ENCODE measurements around the gene GPC1.
A peak's percentile ranks its signal among the peaks of the same experiment; 100 is the strongest.
"Not testable (repeated sequence)": the region's sequence is repeated elsewhere in the genome, so short reads cannot be mapped to it uniquely, and the experiment has no call there.

The GPC1 gene, protein sequence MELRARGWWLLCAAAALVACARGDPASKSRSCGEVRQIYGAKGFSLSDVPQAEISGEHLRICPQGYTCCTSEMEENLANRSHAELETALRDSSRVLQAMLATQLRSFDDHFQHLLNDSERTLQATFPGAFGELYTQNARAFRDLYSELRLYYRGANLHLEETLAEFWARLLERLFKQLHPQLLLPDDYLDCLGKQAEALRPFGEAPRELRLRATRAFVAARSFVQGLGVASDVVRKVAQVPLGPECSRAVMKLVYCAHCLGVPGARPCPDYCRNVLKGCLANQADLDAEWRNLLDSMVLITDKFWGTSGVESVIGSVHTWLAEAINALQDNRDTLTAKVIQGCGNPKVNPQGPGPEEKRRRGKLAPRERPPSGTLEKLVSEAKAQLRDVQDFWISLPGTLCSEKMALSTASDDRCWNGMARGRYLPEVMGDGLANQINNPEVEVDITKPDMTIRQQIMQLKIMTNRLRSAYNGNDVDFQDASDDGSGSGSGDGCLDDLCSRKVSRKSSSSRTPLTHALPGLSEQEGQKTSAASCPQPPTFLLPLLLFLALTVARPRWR

DNA sequence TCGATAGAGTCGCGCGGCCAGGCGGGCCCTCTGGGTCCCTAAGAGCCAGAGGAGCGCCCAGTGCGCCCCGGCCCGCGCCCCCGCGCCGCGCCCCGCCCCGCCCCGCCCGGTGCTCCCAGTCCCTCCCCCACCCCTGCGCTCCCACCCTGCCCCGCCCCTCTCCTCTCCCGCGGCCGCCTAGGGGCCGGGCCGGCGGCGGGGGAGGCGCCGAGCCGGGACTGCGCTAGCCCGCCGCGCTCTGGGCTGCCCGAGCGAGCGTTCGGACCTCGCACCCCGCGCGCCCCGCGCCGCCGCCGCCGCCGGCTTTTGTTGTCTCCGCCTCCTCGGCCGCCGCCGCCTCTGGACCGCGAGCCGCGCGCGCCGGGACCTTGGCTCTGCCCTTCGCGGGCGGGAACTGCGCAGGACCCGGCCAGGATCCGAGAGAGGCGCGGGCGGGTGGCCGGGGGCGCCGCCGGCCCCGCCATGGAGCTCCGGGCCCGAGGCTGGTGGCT is at the start of gene GPC1:
GPC1 (plus strand) TSS at position 207 of the 491 bp plus-strand sequence; CDS start at position 463, 256 bp downstream.
- DNase-seq: peak; percentile 79

DNA sequence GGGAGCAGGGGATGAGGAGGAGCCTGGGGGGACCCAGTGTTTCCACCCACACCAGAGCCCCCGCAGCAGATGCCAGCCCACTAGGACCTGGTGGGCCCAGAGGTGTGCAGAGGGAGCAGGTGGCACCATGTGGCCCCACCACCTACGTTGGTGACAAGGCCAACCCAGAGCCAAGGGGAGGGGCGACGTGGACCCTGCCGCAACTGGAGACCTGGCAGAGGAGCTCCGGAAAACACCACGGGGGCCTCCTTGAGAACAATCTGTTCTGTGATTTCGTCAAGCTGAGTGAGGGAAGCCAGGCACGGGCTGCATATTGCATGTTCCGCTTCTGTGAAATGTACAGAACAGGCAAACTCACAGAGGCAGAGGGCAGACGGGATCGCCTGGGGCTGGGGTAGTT is 49.1 kb upstream of the GPC1 start:
- no peak for DNase-seq

DNA sequence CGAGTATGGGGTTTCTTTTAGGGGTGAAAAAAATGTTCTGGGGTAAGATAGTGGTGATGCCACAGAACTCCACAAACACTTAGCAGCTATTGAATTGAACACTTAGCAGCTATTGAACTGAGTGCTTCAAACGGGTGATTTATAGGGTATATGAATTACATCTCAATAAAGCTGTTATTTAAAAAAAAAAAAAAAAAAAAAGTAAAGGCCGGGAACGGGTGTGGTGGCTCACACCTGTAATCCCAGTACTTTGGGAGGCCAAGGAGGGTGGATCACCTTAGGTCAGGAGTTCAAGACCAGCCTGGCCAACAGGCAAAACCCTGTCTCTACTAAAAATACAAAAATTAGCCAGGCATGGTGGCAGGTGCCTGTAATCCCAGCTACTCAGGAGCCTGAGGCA is 48.7 kb upstream of the GPC1 start:
- DNase-seq: not testable (repeated sequence)

DNA sequence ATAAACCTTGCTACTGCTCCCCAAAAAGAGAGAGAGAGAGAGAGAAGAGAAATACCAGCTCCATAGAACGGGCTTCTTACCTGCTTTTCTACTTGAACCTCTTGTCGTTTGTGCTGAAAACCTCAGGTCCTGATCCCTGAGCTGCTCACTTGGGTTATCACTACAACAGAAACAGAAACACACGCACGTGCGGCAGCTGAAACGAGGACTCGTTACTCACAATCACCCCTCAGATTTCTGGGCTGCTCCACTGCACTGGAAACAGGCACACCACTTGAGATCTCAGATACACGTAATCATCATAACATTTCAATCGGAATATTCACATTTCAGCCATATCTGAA is 48.2 kb upstream of the GPC1 start:
- no peak for DNase-seq

DNA sequence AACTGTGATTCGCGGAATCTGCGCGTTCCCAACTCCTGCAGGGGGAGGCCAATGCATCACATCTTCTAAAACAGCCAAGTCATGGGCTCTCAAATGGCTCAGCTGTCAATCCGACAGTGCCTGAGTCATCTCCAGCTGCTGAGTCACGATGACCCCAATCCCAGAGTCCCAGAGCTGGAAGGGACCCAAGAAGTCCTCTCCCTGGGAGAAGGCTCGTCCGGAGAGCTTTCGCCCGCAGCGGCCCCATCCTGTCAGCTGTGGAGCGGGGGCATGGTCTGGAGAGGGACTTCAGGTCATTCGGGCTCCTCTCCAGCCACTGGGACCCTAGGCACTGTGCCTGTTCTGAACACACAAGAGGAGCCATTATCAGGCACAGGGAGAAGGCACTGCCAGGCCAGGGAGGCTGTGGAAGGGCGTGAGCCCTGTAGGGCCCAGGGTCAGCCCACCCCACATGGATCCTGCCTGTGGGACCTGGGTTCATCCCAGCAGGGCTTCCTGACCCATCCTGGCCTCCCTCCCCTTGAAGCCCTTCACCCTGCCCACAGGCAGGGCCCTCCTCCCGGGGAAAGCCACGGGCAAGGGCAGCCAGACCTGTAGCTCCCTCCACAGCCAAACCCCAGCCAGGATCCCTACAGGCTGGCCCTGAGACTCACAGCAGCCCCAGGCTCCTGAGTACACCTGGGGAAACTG is 47.6 kb upstream of the GPC1 start:
- DNase-seq: peak; percentile 96

DNA sequence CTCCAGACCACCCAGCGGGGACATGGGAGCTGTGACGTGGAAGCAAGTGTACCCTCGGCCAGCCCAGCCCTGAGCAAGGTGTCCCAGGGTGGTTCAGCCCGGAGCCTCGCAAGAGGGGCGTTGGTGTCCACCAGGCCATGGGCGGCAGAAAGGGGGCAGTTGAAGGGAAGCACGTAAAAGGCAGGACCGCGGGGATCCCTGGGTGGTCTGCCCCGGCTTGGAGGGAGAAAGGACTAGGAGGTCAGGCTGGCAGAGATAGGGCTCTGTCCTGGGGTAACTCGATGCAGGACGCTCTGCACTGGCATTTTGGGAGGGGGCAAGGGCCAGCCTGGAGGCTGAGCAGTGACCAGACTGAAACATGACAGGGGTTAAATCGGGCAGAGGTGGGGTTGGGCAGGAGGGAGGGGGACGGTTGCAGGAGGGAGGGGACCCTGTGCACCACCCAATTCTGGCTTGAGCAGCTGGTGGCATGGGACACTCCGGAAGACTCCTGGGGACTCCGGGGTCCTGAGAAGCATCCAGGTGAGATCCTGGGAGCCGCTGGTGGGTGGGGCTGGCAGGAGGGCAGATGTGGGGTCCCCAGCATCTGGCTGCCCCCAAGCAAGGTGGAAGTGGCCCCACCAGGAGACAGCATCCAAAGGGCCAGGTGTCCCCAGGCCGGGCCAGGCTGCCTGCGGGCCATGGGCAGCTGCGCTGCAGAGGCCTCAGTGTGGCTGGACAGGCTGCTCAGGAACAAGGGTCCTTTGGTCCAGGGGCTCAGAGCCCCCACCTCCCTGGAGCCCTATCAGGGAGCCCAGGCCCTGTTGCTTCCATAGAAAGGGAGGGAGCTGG is 46.8 kb upstream of the GPC1 start:
- DNase-seq: no peak

DNA sequence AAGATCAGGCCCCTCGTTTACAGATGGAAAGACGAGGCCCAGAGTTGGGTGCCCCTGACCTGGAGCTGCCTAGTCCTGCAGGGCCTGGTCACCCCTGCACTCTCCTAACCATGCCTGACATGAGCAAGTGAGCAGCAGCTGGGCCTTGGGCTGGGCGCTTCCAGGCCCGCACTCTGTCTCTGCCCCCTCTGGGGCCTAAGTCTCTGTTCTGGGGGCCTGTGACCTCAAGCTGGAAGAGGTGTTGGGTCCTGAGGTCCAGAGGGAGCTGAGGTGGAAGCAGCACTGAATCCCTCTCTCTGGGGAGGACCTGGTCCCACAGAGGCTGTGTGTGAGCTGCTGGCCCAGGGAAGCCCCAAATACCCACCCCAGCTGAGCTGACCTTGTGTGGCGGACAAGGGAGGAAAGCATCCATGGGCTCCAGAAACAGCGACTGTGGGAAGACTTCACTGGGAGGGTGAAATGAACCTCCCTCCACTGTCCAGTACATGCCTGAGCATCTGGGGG is 46.1 kb upstream of the GPC1 start:
- DNase-seq: no peak

DNA sequence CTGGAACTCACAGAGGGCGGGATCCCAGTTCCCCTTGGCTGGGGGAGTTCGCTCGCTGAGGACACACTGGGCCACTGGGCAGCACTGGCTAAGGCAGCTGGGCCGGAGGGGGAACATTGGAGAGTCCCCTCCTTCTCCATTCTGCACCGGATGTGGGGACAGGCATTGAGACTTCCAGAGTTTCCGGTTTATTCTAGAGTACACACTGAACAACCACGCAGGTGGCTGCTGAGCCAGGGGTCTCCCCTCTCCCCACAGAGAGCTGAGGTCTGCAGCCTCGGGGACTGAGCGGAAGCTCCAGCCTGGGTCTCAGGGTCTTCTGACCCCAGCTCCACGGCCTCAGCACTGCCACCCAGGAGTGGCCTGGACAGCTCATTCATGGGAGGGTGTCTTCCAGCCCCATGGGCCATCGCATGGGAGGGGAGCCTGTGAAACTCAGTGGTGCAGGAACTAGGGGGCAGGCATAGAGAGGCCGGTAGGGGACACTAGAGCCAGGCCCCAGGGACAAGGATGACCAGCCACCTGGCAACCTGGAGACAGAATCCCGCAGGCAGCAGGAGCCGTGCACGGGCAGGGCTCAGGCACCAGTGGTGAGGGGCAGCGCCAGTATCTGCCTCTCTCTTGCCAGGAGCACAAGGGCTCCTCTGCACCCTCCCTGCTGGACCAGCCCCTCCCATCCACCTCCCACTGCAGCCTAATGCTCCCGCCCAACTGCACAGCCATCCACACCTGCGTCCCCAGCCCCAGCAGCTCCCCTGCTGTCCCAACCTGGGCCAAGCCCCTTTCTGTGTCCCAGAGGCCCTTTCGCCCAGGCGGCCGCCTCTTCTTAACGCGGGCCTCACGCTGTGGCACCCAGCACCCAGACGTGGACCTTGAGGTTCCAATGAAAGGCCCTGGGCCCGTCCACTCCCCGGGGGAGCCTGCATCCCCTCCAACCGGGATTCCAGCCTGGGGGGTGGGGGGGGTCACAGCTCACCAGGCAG is 45.1 kb upstream of the GPC1 start:
- no peak for DNase-seq

DNA sequence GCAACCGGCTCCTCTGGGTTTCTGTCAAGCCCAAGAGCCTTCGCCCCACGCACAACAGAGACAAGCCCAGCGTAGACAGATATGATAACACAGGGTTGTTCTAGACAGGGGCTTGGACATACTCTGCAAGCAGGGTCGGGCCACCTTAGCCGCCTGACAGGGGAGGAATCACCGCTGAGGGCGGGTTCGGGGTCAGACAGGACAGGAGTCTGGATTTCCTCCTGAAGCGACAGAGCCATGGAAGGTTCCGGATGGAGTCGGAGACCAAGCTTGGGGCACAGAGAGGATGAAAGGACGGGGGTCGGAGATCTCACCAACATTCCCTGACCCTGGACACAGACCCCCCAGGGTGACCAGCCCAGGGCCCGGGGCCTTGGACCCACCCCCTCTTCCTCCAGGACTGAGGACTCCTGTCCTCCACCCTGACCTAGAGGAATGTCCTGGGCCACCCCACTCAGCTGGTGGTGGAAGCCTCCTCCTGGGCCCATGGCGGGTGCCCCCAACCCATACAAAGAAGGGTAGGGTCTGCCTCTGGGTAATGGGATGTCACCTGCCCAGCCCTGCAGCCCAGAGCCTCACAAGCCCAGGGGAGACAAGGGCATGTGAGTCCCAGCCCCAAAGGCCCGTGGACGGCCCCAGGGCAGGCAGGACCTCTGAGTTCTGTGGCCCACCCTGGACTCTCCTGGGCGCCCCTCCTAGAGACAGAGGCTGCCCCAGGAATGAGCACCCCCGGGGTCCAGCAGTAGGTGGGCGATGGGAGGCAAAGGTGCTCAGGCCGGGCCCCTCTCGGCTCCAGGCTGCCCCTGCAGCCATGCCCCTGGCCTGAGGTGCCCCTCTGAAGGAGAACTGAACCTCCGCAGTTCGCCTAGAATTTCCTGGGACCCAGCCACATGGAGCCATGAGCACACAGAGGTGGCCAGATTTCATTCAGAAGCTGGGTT is 44.1 kb upstream of the GPC1 start:
- no peak for DNase-seq

DNA sequence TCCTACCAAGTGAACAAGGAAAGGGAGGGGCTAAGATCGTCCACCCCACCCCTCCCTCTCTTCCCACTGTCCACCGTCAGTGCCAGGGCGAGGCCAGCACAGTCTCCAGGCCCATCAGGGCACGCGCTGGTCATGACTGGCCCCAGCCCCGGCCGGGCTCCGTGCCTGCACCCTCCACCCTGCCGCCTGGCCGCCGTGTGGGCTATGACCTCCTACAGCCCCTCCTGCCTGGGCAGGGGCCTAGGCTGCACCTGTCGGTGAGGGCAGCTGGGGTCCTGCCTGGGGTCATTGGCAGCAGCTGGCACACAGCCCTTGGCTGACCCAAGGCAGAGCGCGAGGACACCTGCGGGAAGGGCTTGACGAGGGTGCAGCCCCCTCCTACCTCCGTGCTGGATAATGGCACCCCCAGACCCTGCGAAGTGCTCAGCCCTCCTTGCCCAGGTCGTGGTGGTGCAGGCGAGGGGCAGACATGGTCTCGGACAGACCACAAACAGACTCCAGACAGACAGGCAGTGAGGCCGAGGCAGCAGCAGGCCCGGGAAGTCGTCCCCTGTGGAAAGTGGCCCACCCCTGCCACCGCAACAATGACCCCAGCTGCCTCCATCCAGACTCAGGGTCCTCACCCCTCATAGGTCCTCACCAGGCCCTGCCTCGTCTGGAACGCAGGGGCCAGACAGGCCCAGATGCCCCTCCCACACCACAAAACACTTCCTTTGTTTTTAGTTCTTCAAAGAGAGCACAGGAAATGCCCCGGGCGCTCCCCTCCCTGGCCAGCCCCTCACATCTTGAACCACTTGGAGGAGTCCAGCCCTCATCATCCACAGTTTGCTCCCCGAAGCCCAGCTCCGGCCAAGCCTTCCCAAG is 43.1 kb upstream of the GPC1 start:
- DNase-seq: peak; percentile 45

DNA sequence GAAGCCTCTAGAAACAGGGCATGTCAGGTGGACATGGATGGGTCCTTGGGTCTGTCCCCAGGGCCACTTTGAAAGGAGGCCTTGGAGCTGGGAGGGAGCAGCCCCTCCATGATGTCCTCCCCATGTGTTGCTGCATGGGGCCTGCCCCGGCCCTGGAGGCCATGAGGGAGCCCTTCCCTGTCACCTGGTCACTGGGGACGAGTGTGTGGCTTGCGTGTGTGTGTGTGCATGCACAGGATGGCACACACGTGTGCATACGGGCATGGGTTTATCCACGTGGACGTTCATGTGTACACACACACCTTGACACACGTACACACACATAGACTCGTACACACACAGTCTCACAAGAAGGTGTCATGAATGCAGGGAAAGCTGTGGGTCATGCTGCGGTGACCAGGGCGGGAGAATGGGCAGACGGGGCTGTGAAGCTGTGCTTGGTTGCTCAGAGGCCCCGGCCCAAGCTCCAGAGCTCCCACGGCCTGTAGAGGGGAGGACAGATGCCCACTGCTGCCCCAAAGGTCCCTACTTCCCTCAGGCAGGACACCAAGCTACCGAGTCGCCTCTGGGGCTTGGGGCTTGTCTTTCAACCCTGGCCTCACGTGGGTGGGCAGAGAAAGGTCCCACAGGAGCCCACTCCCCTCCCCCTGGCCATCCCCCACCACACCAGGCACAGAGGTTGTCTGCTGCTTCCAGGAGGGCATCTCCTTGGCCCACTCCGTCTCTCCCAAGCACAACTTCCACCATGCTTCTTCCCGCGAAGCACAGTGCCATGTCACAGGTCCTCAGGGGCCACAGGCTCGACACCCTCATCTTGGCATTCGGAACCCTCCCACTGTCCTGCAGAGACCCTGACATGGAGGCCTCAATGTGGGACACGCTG is 42.3 kb upstream of the GPC1 start:
- no peak for DNase-seq

DNA sequence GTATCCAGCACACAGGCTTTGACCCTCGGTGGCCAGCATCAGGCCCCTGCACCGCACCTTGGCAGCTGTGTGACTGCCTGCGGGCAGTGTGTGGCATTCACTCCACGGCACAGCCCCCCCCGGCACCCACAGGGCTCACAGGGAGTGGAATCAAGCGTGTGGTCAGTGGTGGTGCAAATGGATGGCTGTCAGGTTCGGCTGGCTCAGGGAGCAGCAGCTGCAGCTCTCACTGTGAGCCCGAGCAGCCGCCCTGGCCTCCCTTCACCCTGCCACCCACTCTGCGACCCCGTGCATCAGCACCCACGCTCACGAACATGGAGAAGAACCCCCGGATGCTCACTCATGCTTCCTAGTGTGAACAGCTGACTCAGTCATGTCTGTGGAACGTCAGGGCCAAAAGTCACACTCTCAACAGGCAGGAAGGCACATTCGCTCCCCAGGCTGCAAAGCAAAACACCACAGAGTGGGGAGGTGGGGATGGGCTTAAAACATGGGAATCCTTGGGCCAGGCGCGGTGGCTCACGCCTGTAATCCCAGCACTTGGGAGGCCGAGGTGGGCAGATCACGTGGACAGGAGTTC is 41.5 kb upstream of the GPC1 start:
- DNase-seq: no peak

DNA sequence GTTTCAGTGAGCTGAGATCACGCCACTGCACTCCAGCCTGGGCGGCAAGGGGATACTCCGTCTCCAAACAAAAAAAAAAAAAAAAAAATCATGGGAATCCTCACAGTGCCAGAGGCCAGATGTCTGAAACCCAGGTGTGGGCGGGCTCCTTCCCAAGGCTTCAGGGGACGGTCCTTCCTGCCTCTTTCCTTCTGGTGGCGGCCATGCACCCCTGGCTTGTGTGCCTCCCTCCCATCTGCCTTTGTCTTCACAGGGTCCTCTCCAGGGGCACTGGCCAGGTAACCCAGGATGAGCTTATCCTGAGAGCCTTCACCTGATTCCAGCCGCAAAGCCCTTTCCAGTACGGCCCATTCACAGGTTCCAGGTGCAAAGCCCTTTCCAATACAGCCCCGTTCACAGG is 40.9 kb upstream of the GPC1 start:
- DNase-seq: no peak

DNA sequence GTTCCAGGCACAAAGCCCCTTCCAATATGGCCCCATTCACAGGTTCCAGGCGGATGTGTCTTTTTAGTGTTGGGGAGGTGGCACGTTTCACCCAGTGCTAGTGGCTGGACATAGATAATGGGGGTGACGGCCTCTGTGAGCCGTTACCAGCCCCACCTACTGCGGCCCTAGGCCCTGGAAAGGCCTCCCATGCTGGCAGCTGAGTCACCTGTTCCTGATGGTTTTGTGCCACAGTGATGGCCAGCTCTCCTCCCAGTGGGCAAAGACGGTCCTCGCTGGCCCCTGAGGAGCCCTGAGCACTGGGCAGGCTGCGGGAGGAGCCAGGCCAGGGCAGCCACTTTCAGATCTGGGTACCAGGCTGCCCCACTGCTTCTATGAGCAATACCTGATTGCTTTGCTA is 40.0 kb upstream of the GPC1 start:
- no peak for DNase-seq

DNA sequence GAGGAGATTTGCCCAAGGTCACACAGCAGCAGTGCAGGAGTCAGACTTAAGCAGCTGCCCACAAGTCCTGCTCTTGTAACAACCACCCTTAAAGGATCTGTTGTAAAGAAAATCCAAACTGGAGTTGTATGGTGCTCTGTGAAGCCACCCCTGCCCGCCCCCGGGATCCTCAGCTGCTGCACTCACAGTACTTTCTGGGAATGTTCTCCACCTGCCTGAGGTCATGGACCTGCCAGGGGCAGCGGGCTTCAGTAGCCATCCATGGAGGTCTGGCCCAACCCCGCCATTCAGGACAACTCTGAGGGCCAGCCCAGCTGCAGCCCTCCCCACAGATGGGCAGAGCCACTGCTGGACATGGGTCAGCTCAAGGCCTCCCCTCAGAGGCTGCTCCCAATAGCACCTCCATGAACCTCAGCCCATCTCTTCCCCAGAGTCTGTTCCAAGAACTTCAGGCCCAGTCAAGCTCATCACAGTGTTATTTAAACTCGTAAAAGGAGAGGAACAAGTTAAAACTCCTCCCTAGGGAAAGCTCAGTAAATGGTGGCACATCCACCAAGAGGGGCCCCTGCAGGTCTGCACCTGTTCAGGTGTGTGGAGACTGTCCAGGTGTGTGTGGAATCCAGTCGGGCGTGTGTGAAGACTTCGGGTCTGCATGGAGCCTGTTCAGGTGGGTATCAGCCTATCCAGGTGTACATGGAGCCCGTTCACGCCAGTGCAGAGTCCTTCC is 39.4 kb upstream of the GPC1 start:
- no peak for DNase-seq

DNA sequence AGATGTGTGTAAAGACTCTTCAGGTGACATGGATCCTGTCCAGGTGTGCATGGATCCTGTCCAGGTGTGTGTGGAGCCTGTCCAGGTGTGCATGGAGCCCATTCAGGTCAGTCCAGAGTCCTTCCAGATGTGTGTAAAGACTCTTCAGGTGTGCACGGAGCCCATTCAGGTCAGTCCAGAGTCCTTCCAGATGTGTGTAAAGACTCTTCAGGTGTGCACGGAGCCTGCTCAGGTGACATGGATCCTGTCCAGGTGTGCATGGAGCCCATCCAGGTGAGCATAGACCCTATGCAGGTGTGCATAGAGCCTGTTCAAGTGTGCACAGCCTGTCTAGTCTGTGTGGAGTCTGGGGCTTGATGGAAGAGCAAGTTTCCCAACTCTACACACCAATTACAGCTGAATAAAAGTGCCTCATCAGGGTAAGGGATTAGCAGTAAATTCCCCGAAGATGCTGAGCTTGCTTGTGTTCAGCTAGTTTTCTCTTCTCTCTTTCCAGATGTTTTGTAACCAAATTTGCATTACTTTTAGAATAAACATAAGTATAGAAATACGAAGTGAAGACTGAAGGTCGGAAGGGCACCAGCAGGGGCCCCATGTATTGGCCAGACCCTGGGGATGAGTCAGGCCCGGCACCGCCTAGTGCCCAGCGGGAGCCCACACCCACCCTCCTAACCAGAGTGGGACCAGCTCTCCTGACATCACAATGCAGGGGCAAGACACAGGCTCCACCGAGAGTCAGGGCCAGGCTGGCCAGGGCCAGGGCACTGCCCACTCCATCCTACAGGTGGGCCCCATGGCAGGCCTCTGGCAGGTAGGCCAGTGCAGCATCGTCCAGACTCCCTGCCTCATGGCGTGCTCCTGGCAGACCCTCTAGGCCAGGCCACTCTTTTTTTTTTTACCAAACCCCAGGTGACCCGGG is 38.6 kb upstream of the GPC1 start:
- no peak for DNase-seq

Measured in fibroblast of upper back skin (primary cell).